Fibroblast of lung (primary cell): Measurements from ENCODE around the gene DZANK1. TPM values are rescaled to one million over a fixed set of nuclear protein-coding genes. Genes with fewer than 3 reads are reported as not detected.

Experiments
- DNase-seq, 2 donors: peaks; one replicate each; pipeline versions ENCODE4 v3.0.0 to v3.0.0-alpha.2; 2010; ENCODE audit warnings: low read depth in 2 of 2
- H2AFZ ChIP-seq: 2 replicates; pipeline ENCODE4 v1.5.1; 2012; ENCODE audit warnings: low read length, control low read depth, inconsistent platforms
- H3K27ac ChIP-seq: 2 replicates; pipeline ENCODE4 v1.5.1; 2011; ENCODE audit warnings: low read length, control low read depth; ENCODE audit not compliant: insufficient read depth
- H3K27me3 ChIP-seq: 2 replicates; pipeline ENCODE4 v1.5.1; 2011; ENCODE audit warnings: mild to moderate bottlenecking, low read length; ENCODE audit not compliant: control insufficient read depth, insufficient read depth
- H3K36me3 ChIP-seq: 2 replicates; pipeline ENCODE4 v1.5.1; 2011; ENCODE audit warnings: low read length; ENCODE audit not compliant: control insufficient read depth, insufficient read depth
- H3K4me1 ChIP-seq: 2 replicates; pipeline ENCODE4 v1.5.1; 2011; ENCODE audit warnings: low read length; ENCODE audit not compliant: control insufficient read depth, insufficient read depth; ENCODE audit errors: extremely low read depth
- H3K4me2 ChIP-seq: 2 replicates; pipeline ENCODE4 v1.5.1; 2011; ENCODE audit warnings: low read length, control low read depth; ENCODE audit not compliant: insufficient read depth; ENCODE audit errors: extremely low read depth
- H3K4me3 ChIP-seq, 4 experiments: fragments of 200-600 bp in 1 of 4; sonication (generic) in 1 of 4; replicated peaks in 1 of 4; 2 replicates each; pipeline ENCODE4 v1.5.1; 2011 to 2016; ENCODE audit warnings: low read length in 4 of 4, low read depth in 3 of 4, mild to moderate bottlenecking in 3 of 4, control low read depth in 2 of 4, inconsistent platforms in 1 of 4, mixed read lengths in 1 of 4; ENCODE audit not compliant: insufficient read depth in 1 of 4; ENCODE audit errors: control extremely low read depth in 1 of 4
- H3K79me2 ChIP-seq: 2 replicates; pipeline ENCODE4 v1.5.1; 2012; ENCODE audit warnings: mild to moderate bottlenecking, low read length, inconsistent platforms; ENCODE audit not compliant: control insufficient read depth, insufficient read depth
- H3K9ac ChIP-seq: 2 replicates; pipeline ENCODE4 v1.5.1; 2011; ENCODE audit warnings: mild to moderate bottlenecking, low read length, control low read depth; ENCODE audit not compliant: insufficient read depth
- H3K9me3 ChIP-seq: 2 replicates; pipeline ENCODE4 v1.5.1; 2012; ENCODE audit warnings: low read depth, low read length; ENCODE audit not compliant: control insufficient read depth, insufficient read depth
- H4K20me1 ChIP-seq: 2 replicates; pipeline ENCODE4 v1.5.1; 2011; ENCODE audit warnings: low read length; ENCODE audit not compliant: control insufficient read depth, insufficient read depth; ENCODE audit errors: extremely low read depth
- EZH2 ChIP-seq: IDR thresholded peaks from 2 replicates; pipeline ENCODE4 v1.5.1; 2012; ENCODE audit warnings: low read length, control low read depth, mild to moderate bottlenecking; ENCODE audit errors: missing control alignments
- polyA plus RNA-seq, 2 donors: library from polyadenylated mRNA; depleted of rRNA in 1 of 2; stranded (reverse) in 1 of 2; unstranded in 1 of 2; fragments of >200 nt; gene quantifications; 2 replicates each; pipeline ENCODE4 v1.2.1, GENCODE V29; 2011 to 2012; ENCODE audit warnings: missing spikeins in 1 of 2
- total RNA-seq: library from RNA; depleted of rRNA; stranded (reverse); fragments of >200 nt; gene quantifications from 2 replicates; pipeline ENCODE4 v1.2.1, GENCODE V29; 2014
- TF ChIP-seq, protein P1 (sequence below), 2 donors: IDR thresholded peaks in 1 of 2; conservative IDR thresholded peaks in 1 of 2; 1 replicate in 1 of 2; 2 replicates in 1 of 2; pipeline ENCODE4 v1.5.1; 2011 to 2012; ENCODE audit warnings: low read length in 2 of 2, control low read depth in 1 of 2, inconsistent platforms in 1 of 2, low read depth in 1 of 2, mild to moderate bottlenecking in 1 of 2

The DZANK1 gene
- total and polyA plus RNA-seq, 2 donors (not counting 1 experiment from before 2014, with no cell fraction given): 0.83 to 1.2 TPM

DNA sequence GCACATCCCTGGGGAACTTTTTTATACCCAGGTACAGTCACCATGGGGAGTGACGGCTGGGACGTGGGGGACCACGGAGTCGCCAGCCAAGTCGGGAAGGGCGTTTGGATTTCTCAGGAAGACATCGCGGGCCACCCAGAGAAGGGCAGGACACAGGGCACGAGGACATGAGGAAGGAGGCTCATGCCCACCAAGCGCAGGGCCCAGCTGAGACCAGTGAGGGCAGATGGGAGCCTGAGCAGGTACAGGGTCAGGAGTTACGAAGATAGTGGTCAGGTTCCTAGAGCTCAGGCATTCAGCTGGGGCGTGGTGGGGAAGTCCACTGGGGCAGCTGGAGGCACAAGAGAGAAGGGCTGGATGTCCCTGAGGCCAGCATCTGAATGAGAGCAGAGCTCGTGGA is 103.9 kb downstream of the DZANK1 start:
- no peak for TF ChIP-seq EZH2
- TF ChIP-seq, protein P1, sequence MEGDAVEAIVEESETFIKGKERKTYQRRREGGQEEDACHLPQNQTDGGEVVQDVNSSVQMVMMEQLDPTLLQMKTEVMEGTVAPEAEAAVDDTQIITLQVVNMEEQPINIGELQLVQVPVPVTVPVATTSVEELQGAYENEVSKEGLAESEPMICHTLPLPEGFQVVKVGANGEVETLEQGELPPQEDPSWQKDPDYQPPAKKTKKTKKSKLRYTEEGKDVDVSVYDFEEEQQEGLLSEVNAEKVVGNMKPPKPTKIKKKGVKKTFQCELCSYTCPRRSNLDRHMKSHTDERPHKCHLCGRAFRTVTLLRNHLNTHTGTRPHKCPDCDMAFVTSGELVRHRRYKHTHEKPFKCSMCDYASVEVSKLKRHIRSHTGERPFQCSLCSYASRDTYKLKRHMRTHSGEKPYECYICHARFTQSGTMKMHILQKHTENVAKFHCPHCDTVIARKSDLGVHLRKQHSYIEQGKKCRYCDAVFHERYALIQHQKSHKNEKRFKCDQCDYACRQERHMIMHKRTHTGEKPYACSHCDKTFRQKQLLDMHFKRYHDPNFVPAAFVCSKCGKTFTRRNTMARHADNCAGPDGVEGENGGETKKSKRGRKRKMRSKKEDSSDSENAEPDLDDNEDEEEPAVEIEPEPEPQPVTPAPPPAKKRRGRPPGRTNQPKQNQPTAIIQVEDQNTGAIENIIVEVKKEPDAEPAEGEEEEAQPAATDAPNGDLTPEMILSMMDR (conservative IDR thresholded peaks at IDR 0.05 in 1 of 2, IDR thresholded peaks at IDR 0.05 in 1 of 2; ENCODE audit: low read depth in 1 of 2, low read length in 2 of 2): no peak
- no peaks in the 10 kb centered on the region for H3K36me3 ChIP-seq
- no peak overlapping the region for H3K9ac ChIP-seq
- no peaks in the 10 kb centered on the region for H3K27me3 ChIP-seq
- H4K20me1 ChIP-seq: no peaks in the 10 kb centered on the region
- H3K4me3 ChIP-seq: no peak overlapping the region
- no peaks in the 10 kb centered on the region for H3K9me3 ChIP-seq
- no peaks in the 10 kb centered on the region for H3K79me2 ChIP-seq
- no peak for DNase-seq
- H3K27ac ChIP-seq: no peak overlapping the region
- no peaks in the 10 kb centered on the region for H3K4me1 ChIP-seq
- H2AFZ ChIP-seq: no peak overlapping the region
- H3K4me2 ChIP-seq: no peak overlapping the region

GRCh38 chr20:18361678-18362077 is 105.2 kb downstream of the DZANK1 start:
- Histone ChIP-seq H3K27me3 (no peaks in the 10 kb centered on the region), H3K36me3 (no peaks in the 10 kb centered on the region), H3K27ac (no peak overlapping the region), H2AFZ (no peak overlapping the region), H4K20me1 (no peaks in the 10 kb centered on the region), H3K9me3 (no peaks in the 10 kb centered on the region), H3K4me3 (no peak overlapping the region), H3K4me2 (no peak overlapping the region), H3K4me1 (no peaks in the 10 kb centered on the region), H3K9ac (no peak overlapping the region), H3K79me2 (no peaks in the 10 kb centered on the region)
- DNase-seq: no peak
- no peak for TF ChIP-seq EZH2
- TF ChIP-seq, protein P1 (conservative IDR thresholded peaks at IDR 0.05 in 1 of 2, IDR thresholded peaks at IDR 0.05 in 1 of 2; ENCODE audit: low read depth in 1 of 2, low read length in 2 of 2): no peak

- H3K9me3 ChIP-seq: no peaks in the 10 kb centered on the region
- no peak overlapping the region for H3K4me2 ChIP-seq
- H2AFZ ChIP-seq: no peak overlapping the region
- no peak overlapping the region for H3K9ac ChIP-seq
- H3K79me2 ChIP-seq: no peaks in the 10 kb centered on the region
- DNase-seq: no peak
- H3K27ac ChIP-seq: no peak overlapping the region
- H3K4me3 ChIP-seq: no peak overlapping the region
- TF ChIP-seq EZH2: no peak
- TF ChIP-seq, protein P1 (conservative IDR thresholded peaks at IDR 0.05 in 1 of 2, IDR thresholded peaks at IDR 0.05 in 1 of 2; ENCODE audit: low read depth in 1 of 2, low read length in 2 of 2): no peak
- H3K36me3 ChIP-seq: no peaks in the 10 kb centered on the region
- H3K4me1 ChIP-seq: no peaks in the 10 kb centered on the region
- H4K20me1 ChIP-seq: no peaks in the 10 kb centered on the region
- H3K27me3 ChIP-seq: no peaks in the 10 kb centered on the region
These were observed 106.2 kb downstream of the DZANK1 start for GRCh38 chr20:18360635-18361034.
